ENCODE results near the gene PTPRN2. TPM values are rescaled to one million over a fixed set of nuclear protein-coding genes. Genes with fewer than 3 reads are reported as not detected.

PTPRN2 gene
- total RNA-seq, 1 experiment from 2014 or later = 2.1 TPM

DNA sequence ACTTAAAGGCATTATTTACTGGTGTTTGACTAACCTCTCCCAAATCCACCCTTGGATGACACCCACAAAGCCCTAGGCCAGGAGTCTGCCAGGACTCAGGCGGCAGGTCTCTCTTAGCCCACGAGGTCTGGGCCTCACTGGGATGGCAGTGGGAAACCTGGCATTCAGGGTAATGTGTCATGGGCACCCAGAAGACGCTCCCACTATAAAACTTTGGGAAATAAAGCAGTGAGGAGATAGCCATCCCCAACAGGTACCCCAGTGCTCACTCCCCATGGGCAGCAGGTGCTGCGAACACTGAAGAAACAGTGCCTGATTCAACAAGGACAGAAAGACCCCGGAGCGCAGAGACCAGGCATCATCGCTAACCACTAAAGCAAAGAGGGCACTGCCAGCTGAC, 14.4 kb upstream of the PTPRN2 start:
- H3K9ac ChIP-seq (ENCODE audit: low read length) = no peak overlapping the region
- H4K20me1 ChIP-seq (ENCODE audit: insufficient read depth) = no peaks in the 10 kb centered on the region
- intact Hi-C loops (cut with micrococcal nuclease) = no loop called here
- ChIA-PET CTCF (no interaction called here), POLR2A (no interaction called here), RAD21 (ENCODE audit: low non-redundant PET in 1 of 2, low total read pairs in 2 of 2, uncharacterized antibody in 2 of 2, unreplicated experiment in 2 of 2) (no interaction called here)
- TF ChIP-seq EZH2 (IDR thresholded peaks at IDR 0.05) = no peak
- TF ChIP-seq, protein P1, sequence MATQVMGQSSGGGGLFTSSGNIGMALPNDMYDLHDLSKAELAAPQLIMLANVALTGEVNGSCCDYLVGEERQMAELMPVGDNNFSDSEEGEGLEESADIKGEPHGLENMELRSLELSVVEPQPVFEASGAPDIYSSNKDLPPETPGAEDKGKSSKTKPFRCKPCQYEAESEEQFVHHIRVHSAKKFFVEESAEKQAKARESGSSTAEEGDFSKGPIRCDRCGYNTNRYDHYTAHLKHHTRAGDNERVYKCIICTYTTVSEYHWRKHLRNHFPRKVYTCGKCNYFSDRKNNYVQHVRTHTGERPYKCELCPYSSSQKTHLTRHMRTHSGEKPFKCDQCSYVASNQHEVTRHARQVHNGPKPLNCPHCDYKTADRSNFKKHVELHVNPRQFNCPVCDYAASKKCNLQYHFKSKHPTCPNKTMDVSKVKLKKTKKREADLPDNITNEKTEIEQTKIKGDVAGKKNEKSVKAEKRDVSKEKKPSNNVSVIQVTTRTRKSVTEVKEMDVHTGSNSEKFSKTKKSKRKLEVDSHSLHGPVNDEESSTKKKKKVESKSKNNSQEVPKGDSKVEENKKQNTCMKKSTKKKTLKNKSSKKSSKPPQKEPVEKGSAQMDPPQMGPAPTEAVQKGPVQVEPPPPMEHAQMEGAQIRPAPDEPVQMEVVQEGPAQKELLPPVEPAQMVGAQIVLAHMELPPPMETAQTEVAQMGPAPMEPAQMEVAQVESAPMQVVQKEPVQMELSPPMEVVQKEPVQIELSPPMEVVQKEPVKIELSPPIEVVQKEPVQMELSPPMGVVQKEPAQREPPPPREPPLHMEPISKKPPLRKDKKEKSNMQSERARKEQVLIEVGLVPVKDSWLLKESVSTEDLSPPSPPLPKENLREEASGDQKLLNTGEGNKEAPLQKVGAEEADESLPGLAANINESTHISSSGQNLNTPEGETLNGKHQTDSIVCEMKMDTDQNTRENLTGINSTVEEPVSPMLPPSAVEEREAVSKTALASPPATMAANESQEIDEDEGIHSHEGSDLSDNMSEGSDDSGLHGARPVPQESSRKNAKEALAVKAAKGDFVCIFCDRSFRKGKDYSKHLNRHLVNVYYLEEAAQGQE (IDR thresholded peaks at IDR 0.05; ENCODE audit: low read depth) = no peak
- no peak for TF ChIP-seq POLR2A (IDR thresholded peaks at IDR 0.05; ENCODE audit: borderline replicate concordance, extremely low read depth, insufficient read depth, insufficient read length)
- TF ChIP-seq FOSL1 (IDR thresholded peaks at IDR 0.05; ENCODE audit: low read depth) = no peak
- no peak for TF ChIP-seq YY1 (IDR thresholded peaks at IDR 0.05; ENCODE audit: extremely low read depth, insufficient replicate concordance, low read depth, low read length)
- TF ChIP-seq TCF7L2 (IDR thresholded peaks at IDR 0.05; ENCODE audit: borderline replicate concordance, extremely low read depth, insufficient read depth, insufficient read length) = no peak
- TF ChIP-seq, protein P2, sequence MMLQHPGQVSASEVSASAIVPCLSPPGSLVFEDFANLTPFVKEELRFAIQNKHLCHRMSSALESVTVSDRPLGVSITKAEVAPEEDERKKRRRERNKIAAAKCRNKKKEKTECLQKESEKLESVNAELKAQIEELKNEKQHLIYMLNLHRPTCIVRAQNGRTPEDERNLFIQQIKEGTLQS (IDR thresholded peaks at IDR 0.05) = no peak
- TF ChIP-seq SIN3A (IDR thresholded peaks at IDR 0.05; ENCODE audit: low read depth) = no peak
- no peak for TF ChIP-seq SP1 (IDR thresholded peaks at IDR 0.05; ENCODE audit: low read depth)
- no peak for TF ChIP-seq ZNF274 (IDR thresholded peaks at IDR 0.05; ENCODE audit: low read depth, low read length)
- no peak for TF ChIP-seq SRF (IDR thresholded peaks at IDR 0.05; ENCODE audit: low read depth)
- no peak for TF ChIP-seq POLR2AphosphoS5 (IDR thresholded peaks at IDR 0.05; ENCODE audit: low read depth, low read length)
- TF ChIP-seq JUND (IDR thresholded peaks at IDR 0.05) = no peak
- TF ChIP-seq CBX3 (IDR thresholded peaks at IDR 0.05; ENCODE audit: low read depth) = no peak
- no peak for TF ChIP-seq EZH2phosphoT487 (IDR thresholded peaks at IDR 0.05; ENCODE audit: borderline replicate concordance)
- TF ChIP-seq EGR1 (IDR thresholded peaks at IDR 0.05; ENCODE audit: low read depth) = no peak
- no peak overlapping the region for H3K27ac ChIP-seq (ENCODE audit: low read depth, low read length)
- H2AFZ ChIP-seq (ENCODE audit: low read depth, low read length, poor library complexity, severe bottlenecking) = no peak overlapping the region
- no TSS peak for BruUV-seq (replicated peaks)
- no peaks in the 10 kb centered on the region for H3K9me2 ChIP-seq (ENCODE audit: insufficient read depth)
- H3K79me2 ChIP-seq (ENCODE audit: insufficient read depth, low read length) = no peaks in the 10 kb centered on the region
- H3K27me3 ChIP-seq (ENCODE audit: insufficient read depth, low read length) = no peaks in the 10 kb centered on the region
- no peaks in the 10 kb centered on the region; a peak in 1 of 4 replicates for H3K36me3 ChIP-seq (ENCODE audit: control insufficient read depth in 1 of 2, insufficient read depth in 2 of 2, low read length in 2 of 2)
- H3K4me1 ChIP-seq (ENCODE audit: control insufficient read depth in 1 of 2, insufficient read depth in 2 of 2, low read length in 2 of 2) = no peaks in the 10 kb centered on the region
- no peak overlapping the region for H3K4me2 ChIP-seq (ENCODE audit: low read length)
- ATAC-seq (no peak), DNase-seq (ENCODE audit: low read depth, low spot score) (no peak)
- H3K9me3 ChIP-seq (ENCODE audit: control insufficient read depth in 1 of 2, insufficient read depth in 1 of 2, low read depth in 1 of 2, low read length in 2 of 2) = no peaks in the 10 kb centered on the region
- no peak overlapping the region for H3K4me3 ChIP-seq (replicated peaks in 1 of 2; ENCODE audit: low read depth in 1 of 2, low read length in 2 of 2)
